Measurements from ENCODE around the gene BGN.
A peak's percentile ranks its signal among the peaks of the same experiment; 100 is the strongest.

BGN gene

DNA sequence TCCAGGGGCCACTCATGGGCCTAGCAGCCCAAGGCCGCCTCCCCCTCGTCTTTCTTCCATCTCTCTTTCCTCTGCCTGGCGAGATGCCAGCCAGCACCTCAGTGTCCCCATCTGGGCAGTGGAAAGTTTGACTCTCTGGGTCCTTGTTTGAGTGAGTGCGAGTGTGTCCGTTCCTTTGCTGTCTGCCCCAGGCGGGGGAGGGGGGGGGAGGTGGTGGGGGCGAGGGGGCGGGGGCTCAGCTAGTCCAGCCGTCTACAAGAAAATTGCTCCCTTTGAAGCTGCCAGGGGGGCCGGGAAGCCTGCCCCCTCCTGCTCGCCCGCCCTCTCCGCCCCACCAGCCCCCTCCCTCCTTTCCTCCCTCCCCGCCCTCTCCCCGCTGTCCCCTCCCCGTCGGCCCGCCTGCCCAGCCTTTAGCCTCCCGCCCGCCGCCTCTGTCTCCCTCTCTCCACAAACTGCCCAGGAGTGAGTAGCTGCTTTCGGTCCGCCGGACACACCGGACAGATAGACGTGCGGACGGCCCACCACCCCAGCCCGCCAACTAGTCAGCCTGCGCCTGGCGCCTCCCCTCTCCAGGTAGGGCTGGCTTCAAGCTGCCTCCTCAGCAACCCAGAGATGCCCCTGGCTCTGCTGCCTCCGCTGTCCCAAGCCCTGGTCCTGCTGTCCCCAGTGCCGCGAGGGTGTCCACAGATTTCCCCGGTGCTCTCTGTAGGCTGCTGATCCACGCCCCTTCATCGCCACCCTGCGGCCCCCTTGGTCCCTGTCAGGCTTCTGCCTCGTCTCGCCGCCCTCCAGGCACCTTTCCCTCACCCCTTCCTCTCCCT is at the start of gene BGN:
TSS of gene BGN (plus strand) at position 440 of the 821 bp plus-strand sequence. CDS start 9,652 bp downstream, outside the sequence.
- peak; percentile 78 for DNase-seq

DNA sequence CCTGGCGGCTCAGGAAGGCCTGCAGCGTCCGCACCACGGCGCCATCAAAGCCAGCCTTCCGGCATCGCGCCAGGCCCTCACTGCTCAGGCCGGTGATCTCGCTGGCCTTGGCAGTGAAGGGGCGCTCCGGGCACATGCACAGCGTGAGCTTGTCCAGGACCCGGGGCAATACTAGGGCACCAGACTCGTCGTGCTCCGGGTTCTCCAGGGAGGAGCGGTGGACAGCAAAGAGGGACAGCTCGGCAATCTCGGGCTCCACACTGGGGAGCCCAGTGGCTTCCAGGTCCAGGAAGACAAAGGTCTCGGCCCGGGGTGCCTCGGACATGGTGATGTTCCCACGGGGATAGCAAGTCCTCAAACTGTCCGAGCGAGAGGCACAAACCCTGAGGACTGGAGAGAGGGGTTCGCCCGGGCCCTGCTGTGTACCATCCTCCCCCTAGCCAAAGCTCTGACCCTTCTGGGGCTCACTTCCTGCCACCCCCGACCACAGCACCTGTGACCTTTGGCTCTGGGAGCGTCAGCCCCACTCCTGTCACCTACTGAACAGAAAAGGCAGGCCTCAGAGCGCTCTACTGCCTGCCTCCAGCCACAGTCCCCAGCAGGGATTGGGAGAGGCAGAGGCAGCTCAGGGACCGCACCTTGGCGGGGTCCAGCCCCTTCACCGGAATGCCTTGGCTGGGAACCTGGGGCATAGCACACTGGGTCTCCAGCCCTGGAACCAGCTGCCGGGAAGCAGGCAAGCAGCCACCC is 49.5 kb upstream of the BGN start:
- DNase-seq = no peak

DNA sequence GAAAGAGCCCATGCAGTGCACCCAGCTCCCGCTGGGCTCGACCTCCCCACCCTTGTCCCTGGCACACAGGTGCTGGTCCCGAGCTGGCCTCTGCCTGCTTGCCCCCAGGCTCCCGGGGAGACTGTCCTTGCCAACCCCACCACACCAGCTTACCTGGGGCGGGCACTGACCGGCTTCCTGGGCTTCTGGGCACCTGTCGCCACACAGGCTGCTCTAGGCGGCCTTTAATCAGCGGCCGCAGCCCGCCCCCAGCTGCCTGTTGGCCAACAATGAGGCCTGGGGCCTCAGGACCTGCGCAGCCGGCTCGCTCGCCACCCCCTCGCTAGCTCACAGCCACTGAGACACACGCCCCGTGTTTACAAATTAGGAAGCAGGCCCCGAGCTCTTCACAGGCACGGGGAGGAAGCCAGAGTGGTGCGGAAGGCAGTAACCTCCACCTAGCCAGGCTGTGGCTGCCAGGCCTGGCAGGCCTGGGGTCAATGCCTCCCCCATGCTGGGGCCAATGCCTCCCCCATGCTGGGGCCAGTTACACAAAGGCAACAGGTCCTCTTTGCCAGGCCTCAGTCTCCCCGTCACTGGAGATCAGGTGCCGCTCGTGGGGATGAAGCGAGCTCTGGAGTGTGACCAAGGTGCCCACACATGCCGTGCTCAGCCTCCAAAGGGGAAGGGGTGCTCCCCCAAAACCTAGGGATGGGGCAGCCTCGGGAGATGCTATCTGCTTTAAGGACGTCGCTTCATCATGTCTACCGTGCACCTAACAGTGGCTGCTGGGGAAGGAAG is 48.7 kb upstream of the BGN start, which contains the start of gene TREX2:
TSS of gene TREX2 (minus strand) at position 201 of the 780 bp plus-strand sequence. CDS start 626 bp downstream, outside the sequence.
- no peak for DNase-seq

DNA sequence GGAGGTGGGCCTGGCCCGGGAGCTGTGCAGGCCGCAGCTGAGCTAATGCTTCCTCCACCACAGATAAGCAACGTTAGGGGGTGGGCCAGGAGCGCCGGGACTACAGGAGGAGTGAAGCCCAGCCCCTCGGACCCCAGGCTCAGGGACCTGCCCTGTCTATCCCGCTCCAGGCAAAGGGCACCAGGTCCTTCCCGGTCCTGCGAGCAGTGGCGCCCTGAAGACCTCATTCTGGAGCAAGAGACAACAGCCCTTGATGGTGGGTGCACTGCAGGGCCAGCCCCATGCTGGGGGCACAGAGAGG is 48.2 kb upstream of the BGN start:
- no peak for DNase-seq

DNA sequence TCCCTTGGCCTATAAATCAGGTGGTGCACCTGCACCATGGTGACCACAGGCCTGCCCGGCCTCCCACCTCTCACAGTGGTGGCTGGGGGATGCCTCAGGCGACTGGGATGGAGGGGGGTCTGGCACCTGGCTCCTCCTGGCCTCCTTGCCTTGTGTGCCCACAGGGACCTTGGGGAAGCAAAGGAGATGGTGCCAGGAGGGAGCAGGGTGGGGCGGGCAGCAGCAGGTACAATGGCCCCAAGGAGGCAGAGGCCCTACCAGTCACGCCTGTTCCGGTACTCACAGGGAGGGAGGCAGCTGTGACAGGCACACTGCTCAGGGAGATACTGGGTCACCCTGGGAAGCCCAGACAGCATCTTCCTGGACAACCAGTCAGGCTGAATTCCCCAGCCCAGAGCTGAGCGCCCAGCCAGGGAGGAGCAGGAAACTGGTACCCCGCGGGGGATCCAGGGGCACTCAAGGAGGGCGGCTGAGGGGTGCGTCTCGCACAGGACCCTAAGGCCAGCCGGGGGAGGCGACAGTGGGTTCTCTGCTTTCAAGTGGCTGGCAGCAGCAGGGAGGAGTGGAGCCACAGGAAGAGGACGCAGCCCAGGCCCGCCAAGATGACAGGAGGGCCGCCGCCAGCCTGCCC is 47.7 kb upstream of the BGN start:
- DNase-seq = no peak

DNA sequence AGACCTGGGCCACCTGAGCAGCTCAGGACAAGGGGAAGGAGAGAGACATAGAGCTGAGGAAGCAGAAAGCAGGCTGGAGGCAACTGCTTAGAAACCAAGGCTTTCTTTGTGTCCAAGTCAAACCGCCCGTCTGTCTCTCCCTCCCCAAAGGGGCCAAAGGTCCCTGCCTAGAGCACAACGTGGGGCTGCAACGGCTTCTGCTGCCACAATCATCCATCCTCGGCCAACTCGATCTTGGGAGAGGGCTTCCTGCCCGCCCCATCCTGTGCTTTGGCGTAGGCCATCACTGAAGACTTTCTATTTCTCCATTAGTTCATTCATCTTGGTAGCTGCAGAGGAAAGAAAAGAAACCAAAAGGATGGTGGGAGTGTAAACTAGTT is 47.2 kb upstream of the BGN start:
- DNase-seq = no peak

DNA sequence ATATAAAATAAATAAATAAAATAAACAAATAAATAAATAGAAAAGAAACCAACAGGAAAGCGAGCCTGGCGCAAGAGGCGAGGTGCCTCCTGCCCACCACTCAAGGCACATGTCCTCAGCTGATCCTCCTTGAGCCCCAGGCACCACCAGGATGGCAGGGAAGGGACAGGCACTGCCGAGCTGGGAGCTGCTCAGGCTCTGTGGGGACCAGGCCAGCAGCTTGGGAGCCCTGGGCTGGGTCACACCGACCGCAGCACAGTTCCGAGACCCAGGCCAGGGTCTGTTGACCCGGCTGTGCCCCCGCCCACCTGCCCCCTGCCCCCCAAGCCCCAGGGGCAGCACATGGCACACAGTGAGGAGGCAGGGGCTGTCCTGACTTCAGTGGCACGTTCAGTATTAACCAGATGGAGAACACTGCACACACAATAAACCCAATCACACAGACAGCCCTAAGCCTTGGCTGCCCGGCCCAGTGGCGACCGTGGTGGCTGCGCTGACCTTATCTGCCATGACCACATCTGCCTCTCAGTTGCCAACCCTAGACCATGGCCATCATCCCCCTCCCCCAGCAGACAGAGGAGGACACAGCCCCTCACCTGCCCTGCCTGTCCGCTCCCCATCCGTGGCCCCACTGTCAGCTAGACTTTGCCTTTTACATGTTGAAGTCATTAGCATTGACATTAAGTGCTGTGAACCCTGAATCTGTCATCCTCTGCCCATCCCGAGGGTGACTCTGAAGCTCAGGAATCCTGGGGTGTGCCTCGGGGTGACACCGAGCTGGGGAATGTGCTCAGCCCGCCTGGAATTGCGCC is 46.0 kb upstream of the BGN start:
- DNase-seq = no peak

DNA sequence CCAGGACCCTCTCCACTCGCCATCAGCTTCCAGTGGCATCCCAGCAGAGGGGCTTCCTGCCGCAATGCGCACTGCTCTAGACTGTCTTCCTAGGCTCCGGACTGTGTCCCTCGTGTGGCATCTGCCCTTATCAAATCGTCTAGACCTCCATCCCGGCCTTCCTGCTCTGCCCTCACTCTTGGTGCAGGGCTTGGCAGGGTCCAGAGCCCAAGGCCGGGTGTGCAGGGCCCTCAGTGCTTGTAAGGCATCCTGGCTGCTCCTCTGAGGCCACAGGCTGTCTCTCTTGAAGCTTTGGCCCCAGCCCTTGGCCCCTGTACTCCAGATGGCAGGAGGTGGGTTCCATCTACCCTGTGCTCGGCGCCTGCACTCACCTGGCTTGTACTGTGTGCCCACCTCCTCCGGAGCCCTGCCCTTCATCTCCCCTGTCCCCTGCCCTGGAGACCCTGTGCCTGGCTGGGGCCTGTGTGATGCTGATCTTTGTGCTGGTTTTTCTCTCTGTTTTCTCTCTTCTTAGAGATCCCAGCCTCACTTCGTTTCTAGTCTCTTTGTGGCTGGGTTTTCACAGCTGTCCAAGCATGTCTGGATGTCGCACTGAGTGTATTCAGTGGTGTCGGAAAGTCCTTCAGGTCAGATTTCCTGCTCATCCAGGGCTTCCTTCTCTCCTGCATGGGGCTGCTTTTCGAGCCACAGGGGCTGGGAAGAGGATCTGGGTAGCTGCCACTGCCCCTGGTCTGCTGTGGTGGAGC is 45.2 kb upstream of the BGN start:
- no peak for DNase-seq

DNA sequence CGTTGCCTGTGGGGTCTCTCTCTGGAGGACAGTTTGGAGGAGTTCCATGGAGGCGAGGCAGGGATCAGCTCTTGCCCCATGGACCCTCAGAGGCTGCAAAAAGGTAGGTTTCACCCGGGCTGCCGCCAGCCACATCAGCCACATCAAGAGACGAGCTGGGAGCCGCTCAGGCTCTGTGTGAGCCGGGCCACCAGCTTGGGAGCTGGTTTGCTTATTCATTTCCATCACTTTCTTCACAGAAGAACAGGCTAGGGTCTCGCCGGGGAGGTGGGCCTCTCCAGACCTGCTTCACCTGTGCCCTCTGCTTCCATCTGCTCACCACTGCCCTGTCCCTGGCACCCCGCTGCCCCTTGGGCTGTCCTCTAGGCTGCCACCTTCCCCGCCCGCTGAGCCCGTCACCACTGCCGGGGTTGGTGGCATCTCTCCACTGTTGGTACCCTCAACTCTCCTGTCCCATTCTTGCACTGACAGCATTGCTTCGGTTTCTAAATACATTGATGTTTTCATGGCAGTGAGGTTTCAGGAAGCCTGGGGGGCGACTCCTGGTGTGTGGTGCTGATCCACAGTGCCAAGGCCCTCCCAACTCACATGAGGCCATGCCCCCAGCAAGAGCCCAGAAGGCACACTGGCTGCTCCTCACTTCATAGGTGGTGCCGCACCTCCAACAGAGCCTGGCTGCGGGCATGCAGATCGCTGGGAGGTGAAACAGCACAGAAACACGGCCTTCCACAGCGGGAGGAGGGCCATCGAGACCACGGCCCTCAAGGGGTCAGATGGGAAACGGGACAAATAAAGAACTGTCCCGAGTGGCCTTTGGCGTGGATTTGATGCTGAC is 44.4 kb upstream of the BGN start:
- DNase-seq = no peak

DNA sequence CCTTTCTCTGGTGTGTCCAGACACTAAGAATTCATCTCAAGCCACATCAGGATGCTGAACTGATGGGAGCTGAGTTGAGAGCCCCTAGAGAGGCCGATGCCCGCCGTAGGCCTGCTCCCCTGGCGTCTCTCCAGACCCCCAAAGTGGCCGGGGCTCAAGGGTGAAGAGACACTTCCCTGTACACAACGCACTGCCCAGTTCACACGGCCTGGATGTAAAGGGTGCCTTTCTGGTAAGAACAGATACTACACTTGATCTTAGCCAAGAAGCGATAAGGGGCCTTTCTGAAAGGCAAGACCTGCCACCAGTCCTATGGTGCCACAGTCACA is 43.9 kb upstream of the BGN start:
- DNase-seq = no peak

DNA sequence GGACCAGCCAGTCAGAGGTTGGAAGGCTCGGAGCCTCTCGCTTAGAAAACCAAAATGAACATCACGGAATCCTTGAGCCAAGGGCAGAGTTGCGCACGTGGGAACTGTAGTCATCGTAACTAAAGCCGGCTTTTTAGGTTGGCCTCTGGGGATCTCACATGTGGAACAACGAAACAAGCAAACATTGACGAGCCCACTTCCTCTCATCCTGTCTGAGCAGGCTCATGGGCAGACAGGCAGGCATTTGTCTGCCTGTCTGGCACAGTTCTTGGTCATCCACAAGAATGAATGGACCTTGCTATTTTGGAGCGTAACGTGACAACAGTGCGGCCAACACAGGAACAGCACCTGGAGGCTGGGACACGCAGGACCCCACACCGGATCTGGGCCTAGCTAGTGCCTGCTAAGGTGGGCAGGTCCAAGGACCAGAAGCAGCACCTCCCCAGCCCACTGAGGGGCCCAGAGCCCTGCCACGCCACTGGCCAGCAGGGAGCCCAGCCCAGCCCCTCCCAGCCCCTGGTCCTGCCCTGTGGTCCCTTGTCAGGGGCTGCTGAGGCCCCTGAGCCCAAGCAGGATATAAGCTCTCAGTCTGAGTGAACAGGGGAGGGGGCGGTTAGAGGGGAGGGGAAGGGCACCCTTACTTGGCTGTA is 39.8 kb upstream of the BGN start:
- DNase-seq = no peak

DNA sequence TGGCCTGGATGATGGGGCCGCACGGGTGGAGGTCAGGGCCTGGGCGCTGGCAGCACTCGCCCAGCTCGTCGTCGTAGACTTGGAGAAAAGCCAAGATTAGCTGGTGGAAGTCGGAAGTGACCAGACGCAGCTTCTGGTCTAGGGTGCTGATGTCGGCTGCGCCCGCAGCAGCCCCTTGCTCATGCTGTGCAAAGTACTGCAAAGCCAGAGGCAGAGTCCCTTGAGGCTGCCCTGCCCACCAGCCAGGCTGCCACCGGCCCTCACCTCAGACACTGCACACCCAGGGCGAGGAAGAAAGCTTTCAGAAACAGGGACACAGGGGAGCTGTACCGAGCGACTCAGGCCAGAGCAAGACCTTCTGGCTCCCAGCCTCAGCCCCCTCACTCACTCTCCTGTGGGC is 39.2 kb upstream of the BGN start:
- no peak for DNase-seq

DNA sequence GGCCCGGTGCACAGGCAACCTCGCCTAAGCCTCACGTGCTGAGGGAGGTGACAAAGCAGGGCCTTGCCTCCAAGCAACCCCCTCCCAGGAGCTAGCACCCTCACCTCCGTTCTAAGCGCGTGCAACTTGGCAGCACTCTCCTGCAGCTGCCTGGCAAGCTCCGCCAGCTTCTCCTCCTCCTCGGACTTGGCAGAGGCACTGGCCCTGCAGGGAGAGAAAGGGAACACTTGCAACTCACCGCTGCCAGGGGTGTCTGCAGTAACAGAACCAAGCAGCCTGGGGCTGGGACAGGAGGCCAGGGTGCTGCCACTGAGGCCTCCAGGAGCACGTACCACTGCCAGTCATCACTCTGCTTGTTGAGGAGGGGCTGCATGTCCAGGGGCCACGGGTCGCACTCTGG is 38.6 kb upstream of the BGN start:
- no peak for DNase-seq

DNA sequence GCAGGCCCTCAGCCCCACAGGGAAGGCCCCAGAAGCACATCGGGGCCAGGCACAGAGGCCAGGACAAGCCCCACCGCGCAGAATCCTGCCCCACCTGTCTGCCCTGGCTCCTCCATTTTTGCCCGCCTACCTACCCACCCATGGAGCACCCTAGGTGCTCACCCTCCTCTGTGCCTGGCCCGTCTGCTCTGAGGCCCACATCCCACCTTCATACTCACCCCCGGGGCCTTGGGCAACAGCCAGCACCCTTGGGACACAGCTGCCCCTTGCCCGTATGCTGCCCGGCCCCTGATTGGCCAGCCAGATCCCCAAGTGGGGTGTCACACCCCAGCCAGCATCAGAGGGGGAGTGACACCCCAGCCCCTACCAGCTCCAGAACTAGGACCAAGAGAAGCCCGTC is 38.1 kb upstream of the BGN start:
- no peak for DNase-seq

DNA sequence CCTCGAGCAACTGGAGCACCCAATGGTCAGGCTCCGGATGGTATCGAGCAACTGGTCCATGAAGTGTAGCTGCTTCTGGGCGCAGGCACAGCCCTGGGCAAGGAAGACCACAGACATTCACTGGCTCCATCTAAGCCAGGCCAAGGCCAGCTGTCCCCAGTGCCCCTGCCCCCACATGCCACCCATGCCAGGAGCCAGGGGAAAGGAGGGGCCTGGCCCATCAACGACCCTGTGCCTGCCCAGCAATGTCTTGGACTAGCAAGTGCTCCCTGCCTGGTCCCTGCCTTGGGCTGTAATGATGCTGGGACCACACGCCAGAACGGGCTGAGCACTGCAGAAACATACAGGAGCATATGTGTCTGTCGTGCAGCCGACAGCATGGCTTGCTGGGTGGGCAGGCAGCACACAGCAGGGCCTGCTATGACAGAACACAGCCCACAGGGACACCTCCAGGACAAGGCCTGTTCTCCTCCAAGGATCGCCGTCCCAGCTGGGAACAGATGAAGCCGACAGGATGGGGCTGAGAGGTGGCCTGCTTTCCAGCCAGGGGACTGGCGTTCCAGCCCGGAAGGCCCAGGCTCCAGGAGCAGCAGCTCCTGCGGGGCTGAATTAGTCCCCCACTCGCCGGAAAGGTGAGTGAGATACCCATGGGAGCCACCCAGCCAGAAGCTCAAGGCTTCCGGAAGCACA is 37.5 kb upstream of the BGN start:
- no peak for DNase-seq

DNA sequence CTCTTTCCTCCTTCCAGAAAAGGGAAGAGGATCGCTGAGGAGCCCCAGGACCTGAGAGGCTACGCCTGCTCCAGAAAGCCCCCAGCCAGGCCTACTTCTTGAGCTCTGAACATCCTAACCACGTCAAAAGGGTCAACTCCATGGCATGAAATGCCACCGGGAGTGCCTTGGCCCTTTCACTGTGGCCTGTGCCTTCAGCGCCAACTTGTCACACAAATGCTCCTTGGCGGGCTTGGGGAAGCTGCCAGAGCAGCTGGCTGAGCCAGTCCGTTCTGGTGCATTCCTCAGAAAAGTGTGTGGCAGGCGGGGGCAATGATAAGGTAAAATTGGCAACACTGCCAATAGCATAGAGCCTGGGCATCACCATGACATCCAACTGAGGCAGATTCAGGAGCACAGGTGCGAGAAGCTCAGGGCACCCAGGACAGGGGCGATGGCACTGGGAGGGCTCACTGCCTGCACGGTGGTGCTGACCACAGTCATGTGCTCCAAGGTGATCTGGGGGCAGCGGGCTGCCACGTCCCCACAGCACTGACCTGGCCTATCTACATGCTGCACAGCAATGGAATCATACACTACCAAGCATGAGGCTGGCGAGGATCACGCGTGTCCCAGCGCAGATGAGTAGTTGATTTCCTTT is 36.8 kb upstream of the BGN start:
- DNase-seq = no peak

DNA sequence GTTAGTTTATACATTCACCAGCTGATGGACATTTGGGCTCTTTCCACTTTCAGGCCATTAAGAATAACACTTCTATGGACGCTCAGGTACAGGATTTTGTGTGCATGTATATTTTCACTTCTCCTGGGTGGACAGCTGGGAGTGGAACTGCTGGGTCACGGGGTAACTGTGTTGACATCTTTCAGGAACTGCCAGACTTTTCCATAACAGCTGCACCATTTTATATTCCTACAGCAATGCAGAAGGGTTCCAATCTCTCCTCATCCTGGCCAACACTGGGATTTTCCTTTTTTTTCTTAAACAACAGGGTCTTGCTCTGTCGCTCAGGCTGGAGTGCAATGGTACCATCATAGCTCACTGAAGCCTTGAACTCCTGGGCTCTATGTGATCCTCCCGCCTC is 36.3 kb upstream of the BGN start:
- DNase-seq = no peak

DNA sequence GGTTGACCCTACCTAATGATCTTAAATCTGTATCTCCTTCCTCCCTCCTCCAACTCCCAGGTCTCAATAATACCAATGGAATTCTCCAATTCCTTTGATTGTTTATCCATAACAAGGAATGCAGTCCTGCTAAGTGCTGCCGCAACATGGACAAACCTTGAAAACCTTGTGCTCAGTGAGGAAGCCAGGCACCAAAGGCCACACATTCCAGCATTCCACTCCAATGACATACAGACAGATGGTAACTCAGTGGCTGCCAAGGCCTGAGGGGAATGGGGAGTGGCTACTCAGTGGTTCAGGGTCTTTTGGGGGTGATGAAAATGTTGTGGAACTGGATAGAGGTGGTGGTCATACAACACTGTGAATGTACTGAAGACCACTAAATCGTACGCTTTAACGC is 34.8 kb upstream of the BGN start:
- DNase-seq = peak; percentile 74

DNA sequence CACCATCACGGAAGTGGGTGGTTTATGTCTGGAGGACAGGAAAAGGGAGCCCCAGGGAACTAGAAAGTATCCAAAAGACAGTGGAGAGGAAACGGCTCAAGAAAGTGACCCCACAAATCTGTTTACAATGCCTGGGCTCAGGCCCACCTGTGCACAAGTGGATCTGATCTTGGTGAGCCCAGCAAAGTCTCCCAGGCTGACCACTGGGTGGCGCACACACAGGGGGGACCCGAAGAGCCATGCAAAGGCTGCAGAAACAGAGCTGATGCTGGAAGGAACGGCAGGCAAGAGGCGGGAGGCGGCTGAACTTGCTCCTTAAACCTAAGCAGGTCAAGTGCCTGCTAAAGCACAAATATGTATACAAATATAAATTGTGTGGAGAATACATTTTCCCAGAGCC is 34.0 kb upstream of the BGN start:
- DNase-seq = peak; percentile 39

Measured in fibroblast of upper back skin (primary cell).